Suppressor macrophage treated with lipopolysaccharide for 1 hour (primary cell): Measurements from ENCODE around the gene CDYL.
A peak's percentile ranks its signal among the peaks of the same experiment; 100 is the strongest.
"Not testable (repeated sequence)": the region's sequence is repeated elsewhere in the genome, so short reads cannot be mapped to it uniquely, and the experiment has no call there.

ENCODE experiments used
- DNase-seq, 3 donors: peaks; one replicate each; pipeline ENCODE4 v3.0.0-alpha.2; 2020 to 2022

The CDYL gene

GRCh38 chr6:4805553-4806336 is 29.5 kb downstream of the CDYL start:
- peak in 2 of 3 donors; percentile 38 to 52 for DNase-seq

- DNase-seq, result peak; percentile 21 to 51 (median 40)
Measured at GRCh38 chr6:4806337-4806725, 30.1 kb downstream of the CDYL start.

- no peak for DNase-seq
Measured at GRCh38 chr6:4806791-4807190, 30.6 kb downstream of the CDYL start.

- no peak for DNase-seq
Measured at GRCh38 chr6:4808396-4808795, 32.2 kb downstream of the CDYL start.

GRCh38 chr6:4809999-4810918 is 34.1 kb downstream of the CDYL start:
- DNase-seq, result peak; percentile 59 to 69 (median 67)

GRCh38 chr6:4812068-4812467 is 35.9 kb downstream of the CDYL start:
- peak; percentile 25 to 51 (median 46) for DNase-seq

GRCh38 chr6:4813055-4813454 is 36.9 kb downstream of the CDYL start:
- no peak for DNase-seq

GRCh38 chr6:4814212-4814611 is 38.0 kb downstream of the CDYL start:
- DNase-seq, result peak in 1 of 3 donors; percentile 16

- DNase-seq, result no peak
Measured at GRCh38 chr6:4814987-4815386, 38.8 kb downstream of the CDYL start.

GRCh38 chr6:4815584-4815983 is 39.4 kb downstream of the CDYL start:
- DNase-seq, result no peak

- DNase-seq, result no peak
Measured at GRCh38 chr6:4816904-4817303, 40.7 kb downstream of the CDYL start.

GRCh38 chr6:4817551-4817950 is 41.3 kb downstream of the CDYL start:
- DNase-seq, result no peak

- DNase-seq, result no peak
Measured at GRCh38 chr6:4818272-4818938, 42.2 kb downstream of the CDYL start.

GRCh38 chr6:4819706-4820283 is 43.6 kb downstream of the CDYL start:
- DNase-seq, result no peak

GRCh38 chr6:4820704-4821276 is 44.6 kb downstream of the CDYL start:
- peak in 1 of 3 donors; percentile 17 for DNase-seq

- DNase-seq, result peak in 1 of 3 donors; percentile 13
Measured at GRCh38 chr6:4822476-4822875, 46.3 kb downstream of the CDYL start.

GRCh38 chr6:4828187-4828698 is 52.0 kb downstream of the CDYL start:
- no peak for DNase-seq

GRCh38 chr6:4829089-4829488 is 52.9 kb downstream of the CDYL start:
- DNase-seq, result peak in 1 of 3 donors; percentile 11

- DNase-seq, result not testable (repeated sequence)
Measured at GRCh38 chr6:4835540-4835939, 59.3 kb downstream of the CDYL start.

- DNase-seq, result no peak
Measured at GRCh38 chr6:4840169-4840568, 64.0 kb downstream of the CDYL start.

GRCh38 chr6:4844108-4844507 is 67.9 kb downstream of the CDYL start:
- DNase-seq, result no peak

GRCh38 chr6:4846387-4846786 is 70.2 kb downstream of the CDYL start:
- DNase-seq, result no peak
